ENCODE results near the gene TMEM79.

GRCh38 chr1:156259805-156260204, 24.3 kb upstream of the TMEM79 start:
- peak; percentile 20; the same call in 1 of the 2 replicates for TF ChIP-seq CTCF (IDR thresholded peaks at IDR 0.05)
- TF ChIP-seq ZFX (IDR thresholded peaks at IDR 0.05; ENCODE audit: borderline replicate concordance): no peak
